ENCODE data around the gene VPS45. TPM values are rescaled to one million over a fixed set of nuclear protein-coding genes. Genes with fewer than 3 reads are reported as not detected.

The VPS45 gene
- total and polyA plus RNA-seq, 8 donors: 7.4 to 23.7 (median 13.2) TPM

DNA sequence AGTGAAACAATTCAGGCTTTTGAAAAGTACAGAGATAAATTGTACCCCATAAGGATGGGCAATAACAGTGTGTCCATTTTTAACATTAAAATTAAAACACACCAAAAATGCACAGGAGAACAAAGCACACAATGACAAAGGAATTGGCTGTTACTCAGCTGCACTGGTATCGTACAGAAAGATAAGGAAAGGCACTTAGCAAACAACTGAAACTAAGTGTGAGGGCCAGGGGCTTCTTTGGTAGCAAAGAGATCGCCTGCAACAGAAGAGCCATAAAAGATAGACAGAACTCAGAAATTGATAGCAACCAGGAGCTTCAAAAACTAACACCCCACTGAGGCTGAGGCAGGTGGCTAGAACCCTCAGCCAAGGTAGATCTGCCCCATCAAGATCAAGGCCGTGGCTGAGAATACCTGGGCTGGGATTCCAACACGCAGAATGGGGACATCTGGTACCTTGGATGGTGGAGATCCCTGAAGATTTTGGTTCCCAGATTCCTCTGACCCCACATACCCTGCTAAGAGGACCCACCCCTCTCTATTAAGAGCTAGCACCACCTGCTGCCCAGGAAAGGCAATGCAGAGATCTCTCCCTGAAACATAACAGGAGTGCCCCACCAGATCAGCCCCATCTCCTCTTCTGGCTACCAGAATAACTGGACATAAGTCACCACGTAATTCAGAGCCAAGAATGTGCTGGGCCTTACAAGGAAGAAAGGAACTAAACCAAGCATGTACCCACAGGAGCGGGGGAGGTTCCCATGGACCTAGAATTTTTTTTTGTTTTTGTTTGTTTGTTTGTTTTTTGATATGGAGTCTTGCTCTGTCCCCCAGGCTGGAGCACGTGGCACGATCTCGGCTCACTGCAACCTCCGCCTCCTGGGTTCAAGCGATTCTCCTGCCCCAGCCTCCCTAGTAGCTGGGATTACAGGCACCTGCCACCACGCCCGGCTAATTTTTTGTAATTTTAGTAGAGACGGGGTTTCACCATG, 98.3 kb downstream of the VPS45 start:
- Histone ChIP-seq H3K4me3 (no peak overlapping the region), H3K27ac (no peak overlapping the region), H3K27me3 (no peaks in the 10 kb centered on the region), H3K9me3 (no peaks in the 10 kb centered on the region), H3K36me3 (no peaks in the 10 kb centered on the region), H3K4me1 (peaks cover 0 to 11% (median 0%) of the 10 kb centered on the region in 3 donors)
- FAIRE-seq: no peak
- intact Hi-C loops (cut with DNase I): no loop called here
- TF ChIP-seq CTCF (IDR thresholded peaks at IDR 0.05): peak in 2 of 4 donors; percentile 22 to 32
- DNase-seq: no peak
- WGBS, 2 donors: 44 to 49% methylated on average over 14 of the region's 14 CpGs
- peak in 3 of 4 donors; percentile 30 to 40 (median 35) for ATAC-seq

DNA sequence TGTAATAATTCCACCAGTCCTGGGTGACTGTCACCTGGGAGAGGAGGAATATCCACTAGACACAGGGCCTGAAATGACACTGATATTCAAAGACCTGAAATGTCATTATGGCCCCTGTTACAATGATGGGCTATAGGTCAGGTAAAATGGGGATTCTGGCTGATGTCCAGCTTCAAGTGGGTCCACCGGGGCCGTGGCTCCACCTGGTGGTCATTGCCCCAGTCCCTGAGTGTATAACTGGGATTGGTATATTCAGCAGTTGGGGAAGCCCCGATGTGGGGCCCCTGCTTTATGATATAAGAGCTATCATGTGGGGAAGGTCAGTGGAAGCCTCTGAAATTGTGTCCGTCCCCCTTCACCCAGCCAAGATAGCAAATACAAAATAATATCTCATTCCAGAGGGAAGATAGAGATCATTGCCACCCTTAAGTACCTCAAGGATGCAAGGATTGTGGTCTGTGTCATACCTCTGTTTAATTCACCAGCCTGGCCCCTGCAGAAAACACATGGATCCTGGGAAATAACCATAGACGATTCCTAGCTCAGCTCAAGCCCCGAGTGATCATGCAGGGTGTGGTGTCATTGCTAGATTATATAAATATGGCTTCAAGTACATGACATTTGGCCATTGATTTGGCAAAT, 101.5 kb downstream of the VPS45 start:
- no peak overlapping the region for H3K4me3 ChIP-seq
- no peak overlapping the region for H3K27ac ChIP-seq
- FAIRE-seq (no peak), ATAC-seq (peak in 3 of 4 donors; percentile 71 to 77 (median 77)), DNase-seq (peak in 4 of 6 donors; percentile 21 to 76 (median 47))
- H3K9me3 ChIP-seq: no peaks in the 10 kb centered on the region
- peaks cover 0 to 5% (median 0%) of the 10 kb centered on the region in 3 donors for H3K4me1 ChIP-seq
- intact Hi-C loops (cut with DNase I): no loop called here
- no peaks in the 10 kb centered on the region for H3K36me3 ChIP-seq
- peak; percentile 29 to 50 (median 40) for TF ChIP-seq CTCF (IDR thresholded peaks at IDR 0.05)
- H3K27me3 ChIP-seq: no peaks in the 10 kb centered on the region
- WGBS, 2 donors: 8 to 10% methylated on average over 6 of the region's 6 CpGs

GRCh38 chr1:150171801-150172200, 104.2 kb downstream of the VPS45 start:
- Histone ChIP-seq H3K36me3 (no peaks in the 10 kb centered on the region), H3K4me3 (no peak overlapping the region), H3K27me3 (no peaks in the 10 kb centered on the region), H3K9me3 (no peaks in the 10 kb centered on the region), H3K4me1 (no peaks in the 10 kb centered on the region), H3K27ac (no peak overlapping the region)
- FAIRE-seq: no peak
- intact Hi-C loops (cut with DNase I): loop anchor here in 1 of 3 donors (10.0 kb wide), 1 partner anchor 207 kb away; no protein-coding TSS in a partner anchor
- DNase-seq: no peak
- no peak for ATAC-seq
- 65 to 85% methylated on average over 2 of the region's 2 CpGs for WGBS, 2 donors
- no peak for TF ChIP-seq CTCF (IDR thresholded peaks at IDR 0.05)

GRCh38 chr1:150173141-150173585, 105.6 kb downstream of the VPS45 start:
- H3K9me3 ChIP-seq: no peaks in the 10 kb centered on the region
- H3K4me1 ChIP-seq: no peaks in the 10 kb centered on the region
- WGBS, 2 donors: 62 to 63% methylated on average over 7 of the region's 7 CpGs
- H3K27me3 ChIP-seq: no peaks in the 10 kb centered on the region
- no peak for TF ChIP-seq CTCF (IDR thresholded peaks at IDR 0.05)
- no peak for FAIRE-seq
- H3K27ac ChIP-seq: no peak overlapping the region
- no peak overlapping the region for H3K4me3 ChIP-seq
- DNase-seq: no peak
- intact Hi-C loops (cut with DNase I): loop anchor here in 1 of 3 donors (10.0 kb wide), 1 partner anchor 208 kb away; no protein-coding TSS in a partner anchor
- ATAC-seq: no peak
- no peaks in the 10 kb centered on the region for H3K36me3 ChIP-seq

Data from pancreas (tissue), 10 donors.